Amniotic epithelial cell (primary cell): ENCODE results near the gene OR10G4.
"Not testable (repeated sequence)": the region's sequence is repeated elsewhere in the genome, so short reads cannot be mapped to it uniquely, and the experiment has no call there.

Experiments
- DNase-seq: peaks from one replicate; pipeline ENCODE4 v3.0.0-alpha.2; 2010; ENCODE audit warnings: low read depth

OR10G4 gene, protein sequence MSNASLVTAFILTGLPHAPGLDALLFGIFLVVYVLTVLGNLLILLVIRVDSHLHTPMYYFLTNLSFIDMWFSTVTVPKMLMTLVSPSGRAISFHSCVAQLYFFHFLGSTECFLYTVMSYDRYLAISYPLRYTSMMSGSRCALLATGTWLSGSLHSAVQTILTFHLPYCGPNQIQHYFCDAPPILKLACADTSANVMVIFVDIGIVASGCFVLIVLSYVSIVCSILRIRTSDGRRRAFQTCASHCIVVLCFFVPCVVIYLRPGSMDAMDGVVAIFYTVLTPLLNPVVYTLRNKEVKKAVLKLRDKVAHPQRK

GRCh38 chr11:124012697-124013096 is at the start of gene OR10G4:
Gene OR10G4 (plus strand): TSS chr11:124012997. CDS start chr11:124015575, 2,578 bp downstream.
- no peak for DNase-seq

DNA sequence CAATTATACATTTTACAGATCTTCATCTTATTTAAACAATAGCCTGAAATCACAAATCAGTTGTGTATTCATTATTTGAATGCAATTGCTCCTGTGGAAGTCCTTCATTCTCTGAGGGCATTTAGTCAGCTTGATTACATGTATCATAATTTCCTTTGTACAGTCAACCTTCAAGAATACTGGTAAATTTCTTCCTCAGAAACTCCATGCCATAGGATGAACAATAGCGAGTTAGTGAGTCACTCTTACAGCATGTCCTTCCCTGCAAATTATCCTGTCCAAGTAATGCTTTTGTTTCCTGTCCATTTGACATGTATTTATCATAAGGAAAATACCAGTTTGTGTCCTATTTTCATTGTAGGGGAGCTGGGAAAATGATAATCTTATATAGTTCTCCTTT is 39.0 kb upstream of the OR10G4 start:
- DNase-seq = peak; percentile 75

DNA sequence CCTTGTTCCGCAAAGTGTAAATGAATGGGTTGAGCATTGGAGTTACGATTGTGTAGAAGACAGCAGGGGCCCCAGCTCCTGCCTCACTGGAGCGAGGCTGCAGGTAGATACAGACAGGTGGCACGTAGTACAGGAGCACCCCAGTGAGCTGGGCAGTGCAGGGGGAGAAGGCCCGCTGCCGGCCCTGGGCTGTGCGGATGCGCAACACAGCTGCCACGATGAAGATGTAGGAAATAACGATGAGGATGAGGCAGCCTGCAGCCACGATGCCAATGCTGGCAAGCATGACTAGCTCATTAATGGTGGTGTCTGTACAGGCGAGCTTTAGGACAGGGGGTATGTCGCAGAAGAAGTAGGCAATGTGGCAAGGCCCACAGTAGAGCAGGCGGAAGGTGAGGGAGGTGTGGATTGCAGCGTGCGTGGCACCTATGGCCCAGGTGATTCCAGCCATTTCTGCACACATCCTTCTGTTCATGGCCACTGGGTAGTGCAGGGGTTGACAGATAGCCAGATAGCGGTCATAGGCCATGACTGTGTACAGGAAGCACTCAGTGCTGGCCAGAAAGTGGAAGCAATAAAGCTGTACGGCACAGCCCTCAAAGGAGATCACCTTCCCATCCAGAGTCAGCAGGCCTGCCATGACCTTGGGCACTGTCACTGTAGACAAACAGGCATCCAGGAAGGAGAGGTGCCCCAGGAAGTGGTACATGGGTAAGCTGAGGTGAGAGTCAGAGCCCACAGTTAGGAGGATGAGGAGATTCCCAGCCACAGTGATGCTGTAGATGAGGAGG is 35.8 kb upstream of the OR10G4 start:
- DNase-seq = no peak

DNA sequence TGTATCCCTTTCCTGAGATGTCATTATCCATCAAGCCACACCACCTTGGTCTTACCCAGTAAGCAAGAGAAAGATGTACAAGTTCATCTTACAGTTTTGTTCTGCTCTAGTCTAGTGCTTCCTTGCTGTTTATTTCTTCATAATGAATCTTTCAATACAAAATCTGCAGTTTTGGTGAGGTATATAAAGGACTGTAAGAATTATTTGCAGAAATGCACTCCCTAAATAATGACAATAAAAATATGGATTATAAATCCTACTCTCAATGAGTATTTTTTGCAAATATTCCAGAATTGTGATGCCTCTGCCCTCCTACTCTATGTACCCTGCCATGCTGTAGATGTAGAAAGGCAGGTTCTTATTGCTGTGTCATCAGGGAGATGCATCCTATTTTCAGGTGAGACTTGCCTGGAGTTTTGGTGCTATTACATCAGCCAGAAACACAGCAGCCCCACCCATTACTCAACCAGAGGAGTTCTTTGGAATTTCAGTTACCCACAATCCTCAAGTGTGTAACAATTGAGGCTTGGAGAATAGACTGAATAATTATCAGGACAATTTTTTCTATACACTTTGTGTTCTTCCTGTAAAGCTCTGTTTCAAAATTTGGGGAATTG is 35.0 kb upstream of the OR10G4 start, which contains the start of gene OR10S1:
Gene OR10S1, minus strand, starts transcription at position 51 of the 617 bp plus-strand sequence. CDS start 117 bp downstream, outside the sequence.
- DNase-seq = peak; percentile 1

DNA sequence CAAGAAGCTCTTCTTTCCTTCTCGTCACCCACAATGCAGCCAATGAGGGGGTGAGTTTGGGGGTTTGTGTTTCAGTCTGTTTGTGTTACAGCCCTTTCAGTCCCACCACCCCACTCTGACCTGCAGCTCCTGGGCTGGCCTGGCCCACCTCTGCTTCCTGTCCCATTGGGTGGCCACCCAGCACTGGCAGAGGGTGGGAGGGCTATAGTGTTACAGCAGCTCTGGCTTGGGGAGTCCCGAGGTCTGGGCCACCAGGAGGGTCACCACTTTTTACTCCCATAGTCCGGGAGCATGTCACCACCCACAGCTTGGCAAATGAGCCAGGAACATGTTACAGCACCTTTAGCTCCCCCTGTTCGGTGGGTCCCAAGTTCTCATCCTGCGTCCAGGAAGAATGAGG is 33.5 kb upstream of the OR10G4 start:
- DNase-seq = no peak

- DNase-seq = no peak
Measured at GRCh38 chr11:123995119-123995518, 17.7 kb upstream of the OR10G4 start, which contains the start of gene OR10G6. Gene OR10G6 (minus strand): TSS chr11:123995161. CDS start chr11:123995161, 0 bp downstream.

- DNase-seq = not testable (repeated sequence)
Measured at GRCh38 chr11:124015837-124016236, 3.0 kb downstream of the OR10G4 start.

DNA sequence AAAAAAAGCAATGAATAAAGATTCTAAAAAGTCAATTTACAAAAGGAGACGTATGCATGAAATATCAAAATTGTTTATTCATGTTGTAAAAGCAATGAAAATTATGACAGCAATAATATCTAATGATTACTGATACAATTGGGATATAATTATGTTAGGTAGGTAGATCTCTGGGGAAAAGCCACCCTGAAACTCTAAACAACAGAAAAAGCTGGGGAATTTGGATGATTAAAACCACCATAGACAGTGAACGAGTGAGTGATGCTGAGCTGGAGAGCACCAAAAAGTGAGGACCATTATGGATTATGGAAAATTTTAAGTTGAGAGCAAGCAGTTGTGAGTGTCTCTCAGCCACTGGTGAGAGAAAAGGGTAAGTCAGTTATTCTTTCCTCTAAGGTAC is 13.7 kb downstream of the OR10G4 start, which contains the start of gene OR10G8:
Gene OR10G8, plus strand, starts transcription at position 301 of the 400 bp plus-strand sequence. CDS start 2,825 bp downstream, outside the sequence.
- DNase-seq = no peak

DNA sequence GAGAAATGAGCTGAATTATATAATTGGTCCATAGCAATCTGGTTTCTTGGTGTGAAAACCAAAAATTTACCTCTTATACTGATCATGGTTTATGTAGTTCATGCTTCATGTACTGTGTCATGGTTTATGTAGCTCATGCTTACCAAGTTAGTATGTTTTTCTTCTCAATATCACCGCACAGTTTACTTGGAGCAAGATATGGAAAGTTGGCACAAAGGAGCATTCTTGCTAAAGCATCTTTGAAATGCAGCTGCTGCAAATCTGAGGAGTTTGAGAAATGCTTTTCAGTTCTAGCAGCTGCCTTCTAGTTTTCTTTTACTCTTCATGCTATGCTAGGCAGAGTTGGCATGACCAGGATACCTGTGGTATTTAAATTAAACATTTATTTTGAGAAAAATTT is 23.9 kb downstream of the OR10G4 start:
- no peak for DNase-seq

DNA sequence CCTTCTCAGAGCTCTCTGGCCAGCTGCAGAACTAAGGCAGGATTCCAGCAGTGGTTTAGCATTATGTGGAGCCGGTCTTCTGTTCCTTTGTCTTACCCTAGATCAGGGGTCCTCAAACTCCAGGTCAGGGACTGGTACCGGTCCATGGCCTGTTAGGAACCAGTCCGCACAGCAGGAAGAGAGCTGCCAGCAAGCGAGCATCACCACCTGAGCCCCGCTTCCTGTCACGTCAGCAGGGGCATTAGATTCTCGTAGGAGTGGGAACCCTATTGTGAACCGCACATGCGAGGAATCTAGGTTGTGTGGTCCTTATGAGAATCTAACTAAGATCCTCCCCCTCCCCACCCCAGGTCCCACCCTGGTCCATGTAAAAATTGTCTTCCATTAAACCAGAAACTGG is 26.8 kb downstream of the OR10G4 start:
- no peak for DNase-seq

DNA sequence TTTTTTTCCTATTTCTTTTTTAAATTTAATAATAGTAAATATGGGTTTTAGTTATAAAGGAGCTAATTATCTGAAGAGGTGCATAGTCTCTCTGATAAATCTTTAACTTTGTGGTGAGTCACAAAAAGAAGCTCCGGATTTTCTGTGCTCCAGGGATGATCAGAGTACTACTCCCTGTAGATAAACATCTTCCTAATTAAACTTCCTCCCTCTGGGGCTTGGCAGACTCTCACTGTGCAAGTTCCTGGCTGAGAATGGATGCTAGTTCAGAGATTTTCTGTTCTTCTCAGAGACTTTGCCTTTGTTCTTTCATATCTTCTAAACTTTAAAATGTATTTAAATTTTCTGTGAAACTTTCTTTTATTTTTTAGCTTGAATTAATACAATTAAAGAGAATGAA is 28.5 kb downstream of the OR10G4 start, which contains the start of gene OR10G7:
Gene OR10G7, minus strand, starts transcription at position 72 of the 400 bp plus-strand sequence. CDS start 2,324 bp downstream, outside the sequence.
- no peak for DNase-seq

DNA sequence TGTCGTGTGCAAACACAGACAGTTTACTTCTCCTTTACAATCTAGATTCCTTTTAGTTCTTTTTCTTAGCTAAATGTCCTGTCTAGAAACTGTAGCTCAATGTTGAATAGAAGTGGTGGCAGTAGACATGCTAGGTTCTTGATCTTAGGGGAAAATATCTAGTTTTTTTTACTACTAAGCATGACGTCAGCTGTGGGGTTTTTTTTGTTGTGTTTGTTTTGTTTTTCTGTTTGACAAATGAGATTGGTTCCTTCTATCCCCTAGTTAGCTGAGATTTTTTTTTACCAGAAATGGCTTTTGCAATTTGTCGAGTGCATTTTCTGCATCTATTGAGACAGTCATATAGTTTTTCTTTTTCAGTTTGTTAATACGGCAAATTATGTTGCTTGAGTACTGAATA is 30.6 kb downstream of the OR10G4 start:
- DNase-seq = no peak

GRCh38 chr11:124050748-124051147 is 38.0 kb downstream of the OR10G4 start:
- DNase-seq = no peak

DNA sequence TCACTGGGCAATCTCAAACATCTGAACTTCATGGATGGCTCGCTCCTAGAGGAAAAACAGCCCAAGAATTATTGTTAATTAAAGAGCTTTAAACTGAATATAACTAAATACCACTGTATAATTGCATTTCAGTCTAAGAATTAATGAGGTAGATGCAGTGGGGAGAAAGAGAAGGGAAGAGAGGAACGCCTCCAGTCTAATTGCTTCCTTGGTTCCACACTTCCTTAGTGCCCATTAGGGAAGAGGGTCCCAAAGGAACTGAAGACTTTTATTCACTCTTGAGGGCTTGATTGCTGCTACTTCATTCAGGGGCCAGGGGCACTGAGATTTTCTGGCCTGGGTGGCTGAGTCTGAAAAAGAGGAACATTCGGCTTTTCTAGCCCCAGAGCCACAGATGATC is 40.2 kb downstream of the OR10G4 start:
- no peak for DNase-seq
